ENCODE measurements around the gene PSPN.

PSPN gene

GRCh38 chr19:6384381-6384780, 8.6 kb upstream of the PSPN start:
- Mint-ChIP-seq H3K4me3 (no peak overlapping the region), H3K9me3 (peaks cover 3% of the 10 kb centered on the region), H3K4me1 (no peaks in the 10 kb centered on the region), H3K27ac (no peak overlapping the region), H3K36me3 (peaks cover 80% of the 10 kb centered on the region), H3K27me3 (no peaks in the 10 kb centered on the region)
- no peak for ATAC-seq

- no peaks in the 10 kb centered on the region for H3K4me1 Mint-ChIP-seq
- H3K4me3 Mint-ChIP-seq: no peak overlapping the region
- no peak for ATAC-seq
- H3K36me3 Mint-ChIP-seq: peaks cover 85% of the 10 kb centered on the region
- peaks cover 3% of the 10 kb centered on the region for H3K9me3 Mint-ChIP-seq
- no peak overlapping the region for H3K27ac Mint-ChIP-seq
- no peaks in the 10 kb centered on the region for H3K27me3 Mint-ChIP-seq
Observed at GRCh38 chr19:6383188-6383587, 7.5 kb upstream of the PSPN start.

- no peak for ATAC-seq
- H3K27ac Mint-ChIP-seq: no peak overlapping the region
- no peak overlapping the region for H3K4me3 Mint-ChIP-seq
- no peaks in the 10 kb centered on the region for H3K4me1 Mint-ChIP-seq
- H3K36me3 Mint-ChIP-seq: peaks cover 68% of the 10 kb centered on the region
- H3K9me3 Mint-ChIP-seq: peaks cover 3% of the 10 kb centered on the region
- H3K27me3 Mint-ChIP-seq: no peaks in the 10 kb centered on the region
Observed at GRCh38 chr19:6381030-6381750, 5.5 kb upstream of the PSPN start.

DNA sequence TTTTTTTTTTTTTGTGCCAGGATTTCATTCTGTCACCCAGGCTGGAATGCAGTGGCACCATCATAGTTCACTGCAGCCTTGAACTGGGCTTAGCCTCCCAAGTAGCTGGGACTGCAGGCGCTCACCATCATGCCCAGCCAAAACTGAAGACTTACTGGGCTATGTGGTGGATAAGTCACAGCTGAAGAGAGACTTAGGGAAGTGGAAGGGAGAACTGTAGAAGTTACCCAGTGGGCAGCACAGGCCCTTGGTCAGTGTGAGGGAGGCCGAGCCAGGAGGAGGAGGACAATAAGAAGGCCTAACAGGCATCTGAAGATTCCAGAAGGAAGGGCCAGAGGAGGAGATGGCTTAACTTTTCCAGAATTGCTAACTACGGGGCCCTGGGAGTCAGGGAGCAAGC, 4.0 kb upstream of the PSPN start:
- no peak overlapping the region for H3K27ac Mint-ChIP-seq
- ATAC-seq: no peak
- no peaks in the 10 kb centered on the region for H3K4me1 Mint-ChIP-seq
- H3K4me3 Mint-ChIP-seq: no peak overlapping the region
- peaks cover 3% of the 10 kb centered on the region for H3K9me3 Mint-ChIP-seq
- peaks cover 57% of the 10 kb centered on the region for H3K36me3 Mint-ChIP-seq
- no peaks in the 10 kb centered on the region for H3K27me3 Mint-ChIP-seq

DNA sequence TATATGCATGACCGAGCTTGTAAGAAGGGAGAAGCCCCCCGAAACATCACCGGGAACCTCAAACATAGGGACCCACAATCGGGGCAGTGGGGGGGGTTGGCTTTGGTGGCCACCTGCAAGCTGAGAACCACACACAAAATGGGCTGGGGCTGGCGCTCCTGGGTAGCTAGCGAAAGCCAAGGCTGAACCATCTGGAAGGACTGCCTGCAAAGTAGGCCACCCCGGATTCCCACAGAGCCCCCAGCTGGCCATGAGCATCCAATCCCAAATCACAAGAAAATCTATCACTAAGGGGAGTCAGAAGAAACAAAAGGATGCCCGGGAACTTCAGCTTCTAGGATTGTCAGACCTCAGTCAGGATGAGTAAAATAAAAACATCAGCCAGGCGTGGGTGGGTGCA, 2.8 kb upstream of the PSPN start:
- peaks cover 3% of the 10 kb centered on the region for H3K9me3 Mint-ChIP-seq
- no peak overlapping the region for H3K27ac Mint-ChIP-seq
- peaks cover 51% of the 10 kb centered on the region for H3K36me3 Mint-ChIP-seq
- no peaks in the 10 kb centered on the region for H3K27me3 Mint-ChIP-seq
- peaks cover 6% of the 10 kb centered on the region for H3K4me1 Mint-ChIP-seq
- no peak overlapping the region for H3K4me3 Mint-ChIP-seq
- no peak for ATAC-seq

- Mint-ChIP-seq H3K27ac (no peak overlapping the region), H3K4me1 (peaks cover 7% of the 10 kb centered on the region), H3K9me3 (peaks cover 3% of the 10 kb centered on the region), H3K27me3 (no peaks in the 10 kb centered on the region), H3K36me3 (peaks cover 47% of the 10 kb centered on the region), H3K4me3 (no peak overlapping the region)
- no peak for ATAC-seq
Observed at GRCh38 chr19:6378041-6378440, 2.3 kb upstream of the PSPN start.

- H3K36me3 Mint-ChIP-seq: peaks cover 34% of the 10 kb centered on the region
- no peaks in the 10 kb centered on the region for H3K27me3 Mint-ChIP-seq
- H3K4me1 Mint-ChIP-seq: peaks cover 14% of the 10 kb centered on the region
- no peak overlapping the region for H3K27ac Mint-ChIP-seq
- ATAC-seq: no peak
- no peak overlapping the region for H3K4me3 Mint-ChIP-seq
- peaks cover 3% of the 10 kb centered on the region for H3K9me3 Mint-ChIP-seq
Observed at GRCh38 chr19:6376512-6377190, 918 bp upstream of the PSPN start.

GRCh38 chr19:6374711-6375410, 872 bp downstream of the PSPN start:
- H3K27me3 Mint-ChIP-seq: no peaks in the 10 kb centered on the region
- H3K27ac Mint-ChIP-seq: peak overlapping the region; percentile 30
- peak overlapping the region; percentile 43 for H3K4me3 Mint-ChIP-seq
- no peak for ATAC-seq
- peaks cover 15% of the 10 kb centered on the region for H3K4me1 Mint-ChIP-seq
- peaks cover 2% of the 10 kb centered on the region for H3K9me3 Mint-ChIP-seq
- peaks cover 17% of the 10 kb centered on the region for H3K36me3 Mint-ChIP-seq

DNA sequence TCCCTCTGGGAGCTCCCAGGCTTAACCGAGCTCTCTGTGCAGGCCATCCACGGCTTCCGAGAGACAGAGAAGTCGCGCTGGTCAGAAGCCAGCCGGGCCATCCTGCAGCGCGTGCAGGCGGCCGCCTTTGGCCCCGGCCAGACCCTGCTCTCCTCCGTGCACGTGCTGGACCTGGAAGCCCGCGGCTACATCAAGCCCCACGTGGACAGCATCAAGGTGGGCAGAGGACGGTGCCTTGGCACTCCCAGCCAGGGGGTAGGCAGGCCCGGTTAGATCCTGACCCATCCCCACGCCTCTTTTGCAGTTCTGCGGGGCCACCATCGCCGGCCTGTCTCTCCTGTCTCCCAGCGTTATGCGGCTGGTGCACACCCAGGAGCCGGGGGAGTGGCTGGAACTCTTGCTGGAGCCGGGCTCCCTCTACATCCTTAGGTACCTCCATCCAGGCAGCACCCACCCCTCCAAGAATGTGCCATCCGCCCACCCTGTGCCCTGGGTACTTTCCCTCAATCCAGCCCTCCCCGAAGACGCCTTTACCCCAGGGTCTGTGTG, 1.5 kb downstream of the PSPN start:
- Mint-ChIP-seq H3K27me3 (no peaks in the 10 kb centered on the region), H3K36me3 (peaks cover 17% of the 10 kb centered on the region), H3K27ac (peak overlapping the region; percentile 97), H3K4me1 (peaks cover 21% of the 10 kb centered on the region), H3K4me3 (peak overlapping the region; percentile 43), H3K9me3 (no peaks in the 10 kb centered on the region)
- ATAC-seq: no peak

DNA sequence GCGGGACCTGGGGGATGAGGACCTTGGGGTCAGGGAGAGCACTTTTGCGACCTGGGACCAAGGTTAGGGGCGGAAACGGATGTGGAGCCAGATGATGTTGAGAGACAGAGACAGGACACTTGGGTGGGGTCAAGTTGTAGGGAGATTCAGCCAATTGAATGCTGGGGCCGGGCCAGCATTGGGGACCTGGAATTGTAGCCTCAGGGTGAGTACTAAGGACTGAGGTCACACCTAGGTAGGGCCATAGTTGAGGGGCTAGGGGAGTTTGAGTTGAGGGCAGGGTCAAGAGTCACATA, 2.0 kb downstream of the PSPN start:
- H3K4me1 Mint-ChIP-seq: peaks cover 23% of the 10 kb centered on the region
- H3K9me3 Mint-ChIP-seq: no peaks in the 10 kb centered on the region
- ATAC-seq: no peak
- H3K4me3 Mint-ChIP-seq: peak overlapping the region; percentile 88
- peak overlapping the region; percentile 97 for H3K27ac Mint-ChIP-seq
- no peaks in the 10 kb centered on the region for H3K27me3 Mint-ChIP-seq
- peaks cover 16% of the 10 kb centered on the region for H3K36me3 Mint-ChIP-seq

DNA sequence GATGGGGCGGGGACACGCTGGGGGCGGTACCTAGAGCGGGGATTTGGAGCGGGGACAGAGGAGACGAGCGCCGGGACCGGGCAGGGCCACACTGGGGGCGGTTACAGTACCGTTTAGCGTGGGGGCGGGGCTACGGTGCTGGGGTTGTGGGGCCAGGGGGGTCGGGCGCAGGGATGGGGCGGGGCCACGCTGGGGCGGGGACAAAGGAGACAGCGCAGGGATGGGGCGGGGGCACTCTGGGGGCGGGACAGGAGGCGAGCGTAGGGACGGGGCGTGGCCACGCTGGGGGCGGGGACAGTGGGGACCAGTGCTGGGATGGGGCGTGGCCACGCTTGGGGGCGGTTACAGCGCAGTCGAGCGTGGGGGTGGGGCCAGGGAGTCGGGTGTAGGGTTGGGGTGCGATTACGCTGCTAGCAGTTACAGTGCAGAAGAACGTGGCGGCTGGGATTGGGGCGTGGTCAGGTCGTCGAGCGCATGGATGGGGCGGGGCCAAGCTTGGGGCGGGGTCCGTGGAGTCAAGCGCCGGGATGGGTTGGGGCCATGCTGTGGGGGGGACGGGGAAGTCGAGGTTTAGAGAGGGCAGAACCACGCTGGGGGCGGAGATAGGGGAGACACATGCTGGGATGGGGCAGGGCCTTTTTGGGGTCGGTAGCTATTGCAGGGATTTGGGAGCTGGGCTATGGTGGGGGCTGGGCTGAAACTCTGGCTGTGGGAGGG, 2.5 kb downstream of the PSPN start:
- Mint-ChIP-seq H3K27ac (peak overlapping the region; percentile 97), H3K27me3 (no peaks in the 10 kb centered on the region), H3K4me3 (peak overlapping the region; percentile 88), H3K4me1 (peaks cover 23% of the 10 kb centered on the region), H3K36me3 (peaks cover 13% of the 10 kb centered on the region), H3K9me3 (no peaks in the 10 kb centered on the region)
- peak; percentile 87 for ATAC-seq

DNA sequence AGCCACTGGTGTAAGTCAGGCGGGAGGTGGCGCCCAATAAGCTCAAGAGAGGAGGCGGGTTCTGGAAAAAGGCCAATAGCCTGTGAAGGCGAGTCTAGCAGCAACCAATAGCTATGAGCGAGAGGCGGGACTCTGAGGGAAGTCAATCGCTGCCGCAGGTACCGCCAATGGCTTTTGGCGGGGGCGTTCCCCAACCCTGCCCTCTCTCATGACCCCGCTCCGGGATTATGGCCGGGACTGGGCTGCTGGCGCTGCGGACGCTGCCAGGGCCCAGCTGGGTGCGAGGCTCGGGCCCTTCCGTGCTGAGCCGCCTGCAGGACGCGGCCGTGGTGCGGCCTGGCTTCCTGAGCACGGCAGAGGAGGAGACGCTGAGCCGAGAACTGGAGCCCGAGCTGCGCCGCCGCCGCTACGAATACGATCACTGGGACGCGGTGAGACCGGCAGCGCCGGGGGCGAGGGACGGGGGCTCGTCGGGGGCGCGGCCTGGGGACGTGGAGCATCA, 3.1 kb downstream of the PSPN start, which contains the start of gene ALKBH7:
Gene ALKBH7 (plus strand): TSS at position 201 of the 502 bp plus-strand sequence. CDS start 27 bp downstream, at position 228.
- H3K9me3 Mint-ChIP-seq: no peaks in the 10 kb centered on the region
- H3K27me3 Mint-ChIP-seq: no peaks in the 10 kb centered on the region
- H3K36me3 Mint-ChIP-seq: peaks cover 17% of the 10 kb centered on the region
- H3K27ac Mint-ChIP-seq: peak within 1 kb of the TSS; percentile 97
- H3K4me3 Mint-ChIP-seq: peak within 1 kb of the TSS; percentile 88
- ATAC-seq: peak; percentile 91
- peaks cover 23% of the 10 kb centered on the region for H3K4me1 Mint-ChIP-seq

DNA sequence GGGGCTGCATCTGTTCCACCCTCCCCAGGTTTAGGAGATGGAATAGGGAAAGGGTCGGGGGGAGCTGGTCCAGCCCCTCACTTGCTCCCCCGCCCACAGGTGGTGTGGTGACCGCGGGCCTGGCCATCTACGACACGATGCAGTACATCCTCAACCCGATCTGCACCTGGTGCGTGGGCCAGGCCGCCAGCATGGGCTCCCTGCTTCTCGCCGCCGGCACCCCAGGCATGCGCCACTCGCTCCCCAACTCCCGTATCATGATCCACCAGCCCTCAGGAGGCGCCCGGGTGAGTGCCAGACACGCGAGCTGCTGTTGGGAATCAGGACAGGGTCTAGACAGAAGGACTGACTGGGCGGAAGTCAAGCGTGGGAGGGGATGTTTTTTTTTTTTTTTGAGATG, 11.4 kb downstream of the PSPN start:
- peaks cover 34% of the 10 kb centered on the region for H3K36me3 Mint-ChIP-seq
- no peak overlapping the region for H3K4me3 Mint-ChIP-seq
- no peaks in the 10 kb centered on the region for H3K9me3 Mint-ChIP-seq
- H3K27me3 Mint-ChIP-seq: no peaks in the 10 kb centered on the region
- peaks cover 15% of the 10 kb centered on the region for H3K4me1 Mint-ChIP-seq
- no peak overlapping the region for H3K27ac Mint-ChIP-seq
- ATAC-seq: no peak

- H3K36me3 Mint-ChIP-seq: peaks cover 24% of the 10 kb centered on the region
- H3K4me1 Mint-ChIP-seq: peaks cover 12% of the 10 kb centered on the region
- no peak for ATAC-seq
- peak overlapping the region; percentile 93 for H3K4me3 Mint-ChIP-seq
- peak overlapping the region; percentile 90 for H3K27ac Mint-ChIP-seq
- no peaks in the 10 kb centered on the region for H3K9me3 Mint-ChIP-seq
- H3K27me3 Mint-ChIP-seq: no peaks in the 10 kb centered on the region
Observed at GRCh38 chr19:6362351-6362801, 13.4 kb downstream of the PSPN start.

DNA sequence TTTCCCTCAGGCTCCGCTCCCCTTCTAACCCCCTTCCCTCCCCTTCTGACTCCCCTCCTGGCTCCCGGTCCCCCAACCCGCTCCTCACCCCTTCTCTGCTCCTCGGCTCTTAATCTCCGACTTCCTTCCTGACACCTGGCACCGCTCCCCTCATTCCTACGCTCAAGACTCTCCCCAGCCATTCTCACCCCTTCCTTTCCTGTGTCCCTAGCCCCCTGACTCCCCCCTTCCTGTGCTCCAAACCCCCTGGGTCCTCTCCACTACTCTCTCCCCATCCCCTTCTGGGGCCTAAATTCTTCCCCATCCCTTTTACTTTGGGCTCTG, 13.7 kb downstream of the PSPN start:
- ATAC-seq: peak; percentile 39
- Mint-ChIP-seq H3K9me3 (no peaks in the 10 kb centered on the region), H3K4me1 (peaks cover 12% of the 10 kb centered on the region), H3K4me3 (peak overlapping the region; percentile 93), H3K27me3 (no peaks in the 10 kb centered on the region), H3K27ac (peak overlapping the region; percentile 90), H3K36me3 (peaks cover 24% of the 10 kb centered on the region)
